ENCODE data around the gene ATG4A. TPM values are rescaled to one million over a fixed set of nuclear protein-coding genes. Genes with fewer than 3 reads are reported as not detected.

The ATG4A gene
- total and polyA plus RNA-seq, 9 of the 15 experiments (the other 6 are each of a cell fraction or from before 2014, with no cell fraction given): 7.3 to 24.5 (median 16.6) TPM

- intact Hi-C loops (cut with micrococcal nuclease): no loop called here
- H4K20me1 ChIP-seq (replicated peaks; ENCODE audit: control insufficient read depth, insufficient read depth, low read length): no peaks in the 10 kb centered on the region; the same call in 1 of the 2 replicates
- in situ Hi-C loops (cut with MboI): no loop called here
- ATAC-seq (no peak), FAIRE-seq (no peak), DNase-seq (ENCODE audit: extremely low read depth in 1 of 4, low spot score in 3 of 4) (no peak)
- no peak overlapping the region for H3K9ac ChIP-seq (ENCODE audit: insufficient read depth in 1 of 2, low read depth in 2 of 2, low read length in 2 of 2)
- no peak overlapping the region for H3K4me3 ChIP-seq
- no peak overlapping the region for H3K27ac ChIP-seq (ENCODE audit: extremely low read depth, low read depth, low read length)
- no peaks in the 10 kb centered on the region for H3K9me3 ChIP-seq (replicated peaks; ENCODE audit: control insufficient read depth, insufficient read depth, low read depth, low read length)
- BruUV-seq (replicated peaks): no TSS peak
- H2AFZ ChIP-seq (ENCODE audit: low read depth, low read length): no peak overlapping the region
- 75% methylated on average over 4 of the region's 4 CpGs for WGBS (ENCODE audit: insufficient coverage, low coverage, missing lambda C conversion rate)
- H3K79me2 ChIP-seq (ENCODE audit: control insufficient read depth, insufficient read depth, low read length): no peaks in the 10 kb centered on the region
- no peak overlapping the region for H3K4me2 ChIP-seq (ENCODE audit: insufficient read depth, low read length)
- no peaks in the 10 kb centered on the region; the same call in 2 of the 3 replicates for H3K36me3 ChIP-seq (ENCODE audit: control insufficient read depth, insufficient read depth, low read length)
- ChIA-PET POLR2A (no interaction called here), CTCF (ENCODE audit: low intra/inter-chr PET ratio) (no interaction called here)
- no peaks in the 10 kb centered on the region for H3K27me3 ChIP-seq (ENCODE audit: control insufficient read depth in 2 of 2, insufficient read depth in 2 of 2, low read length in 2 of 2)
- no peaks in the 10 kb centered on the region for H3K9me1 ChIP-seq (ENCODE audit: control insufficient read depth, insufficient read depth, low read length)
- TF ChIP-seq ZNF445 (CRISPR knock-in tag; IDR thresholded peaks at IDR 0.05; ENCODE audit: low read depth): no peak
- peaks cover 0 to 2% of the 10 kb centered on the region in 2 experiments; a peak in 2 of 5 replicates for H3K4me1 ChIP-seq (replicated peaks in 1 of 2; ENCODE audit: control insufficient read depth in 2 of 2, insufficient read depth in 2 of 2, low read length in 2 of 2)
These were observed 35.6 kb downstream of the ATG4A start for GRCh38 chrX:108127152-108127551.

GRCh38 chrX:108130889-108131288, 39.3 kb downstream of the ATG4A start:
- Histone ChIP-seq H3K27me3 (ENCODE audit: control insufficient read depth in 2 of 2, insufficient read depth in 2 of 2, low read length in 2 of 2) (no peaks in the 10 kb centered on the region), H3K9me1 (ENCODE audit: control insufficient read depth, insufficient read depth, low read length) (no peaks in the 10 kb centered on the region), H3K36me3 (ENCODE audit: control insufficient read depth, insufficient read depth, low read length) (peaks cover 6% of the 10 kb centered on the region; the same call in 2 of the 3 replicates), H3K27ac (ENCODE audit: extremely low read depth, low read depth, low read length) (no peak overlapping the region), H3K4me3 (no peak overlapping the region), H3K9ac (ENCODE audit: insufficient read depth in 1 of 2, low read depth in 2 of 2, low read length in 2 of 2) (no peak overlapping the region), H4K20me1 (replicated peaks; ENCODE audit: control insufficient read depth, insufficient read depth, low read length) (no peaks in the 10 kb centered on the region), H3K4me2 (ENCODE audit: insufficient read depth, low read length) (no peak overlapping the region), H3K79me2 (ENCODE audit: control insufficient read depth, insufficient read depth, low read length) (no peaks in the 10 kb centered on the region), H3K4me1 (replicated peaks in 1 of 2; ENCODE audit: control insufficient read depth in 2 of 2, insufficient read depth in 2 of 2, low read length in 2 of 2) (peaks cover 0 to 2% of the 10 kb centered on the region in 2 experiments; a peak in 2 of 5 replicates), H3K9me3 (replicated peaks; ENCODE audit: control insufficient read depth, insufficient read depth, low read depth, low read length) (no peaks in the 10 kb centered on the region), H2AFZ (ENCODE audit: low read depth, low read length) (no peak overlapping the region)
- TF ChIP-seq MAFG (tag; conservative IDR thresholded peaks at IDR 0.05) (peak; percentile 52), ZNF140 (CRISPR knock-in tag; IDR thresholded peaks at IDR 0.05) (no peak), JUN (IDR thresholded peaks at IDR 0.05; ENCODE audit: borderline replicate concordance, low read depth, low read length) (no peak), JUN (CRISPR knock-in tag; IDR thresholded peaks at IDR 0.05; ENCODE audit: borderline replicate concordance) (no peak), JUND (IDR thresholded peaks at IDR 0.05; ENCODE audit: borderline replicate concordance, low read depth, low read length) (no peak), JUND (tag; IDR thresholded peaks at IDR 0.05; ENCODE audit: borderline replicate concordance, low read depth, low read length) (no peak), ZNF316 (IDR thresholded peaks at IDR 0.05) (peak; percentile 68), CREM (IDR thresholded peaks at IDR 0.05; ENCODE audit: low read depth) (no peak), ZBTB11 (CRISPR knock-in tag; IDR thresholded peaks at IDR 0.05) (no peak), C11orf30 (IDR thresholded peaks at IDR 0.05; ENCODE audit: low read depth) (peak; percentile 52; the same call in 1 of the 2 replicates)
- CTCF ChIA-PET (ENCODE audit: low intra/inter-chr PET ratio): no interaction called here
- intact Hi-C loops (cut with micrococcal nuclease): no loop called here
- FAIRE-seq (no peak), ATAC-seq (no peak), DNase-seq (ENCODE audit: extremely low read depth in 1 of 4, low spot score in 3 of 4) (no peak)
- 60% methylated on average over 1 of the region's 1 CpG for WGBS (ENCODE audit: insufficient coverage, low coverage, missing lambda C conversion rate)
- in situ Hi-C loops (cut with MboI): no loop called here
- no TSS peak for BruUV-seq (replicated peaks)
- POLR2A ChIA-PET: no interaction called here

All from K562 (cell line).